NCI-H146 (cell line): ENCODE measurements around the gene NIPAL4.
A peak's percentile ranks its signal among the peaks of the same experiment; 100 is the strongest.

ENCODE experiments used
- DNase-seq: peaks from one replicate; lab custom pipeline; 2025; lab: John Stamatoyannopoulos, UW

NIPAL4 gene

GRCh38 chr5:157486221-157486681 is 26.2 kb downstream of the NIPAL4 start:
- DNase-seq, result no peak

GRCh38 chr5:157486861-157487260 is 26.8 kb downstream of the NIPAL4 start:
- no peak for DNase-seq

DNA sequence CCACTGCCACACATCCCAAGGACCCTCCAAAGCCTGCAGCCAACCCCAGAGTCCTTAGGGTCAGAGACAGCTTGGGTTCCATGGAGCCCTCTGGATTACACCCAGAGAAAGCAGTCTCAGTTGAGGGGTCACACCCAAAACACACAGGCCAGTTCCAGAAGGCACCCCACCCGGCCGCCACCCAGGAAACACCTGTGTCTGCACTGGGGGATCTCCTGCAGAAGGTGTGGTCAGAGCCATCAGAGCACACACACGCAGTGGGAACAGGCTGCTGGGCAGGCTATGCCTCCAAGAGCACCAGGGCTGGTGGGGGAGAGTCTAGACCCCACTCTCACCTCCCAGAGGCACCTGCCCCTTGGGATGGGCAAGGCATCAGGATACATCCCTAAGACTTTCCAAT is 27.3 kb downstream of the NIPAL4 start:
- DNase-seq, result no peak

- no peak for DNase-seq
Observed at GRCh38 chr5:157491471-157491995, 31.5 kb downstream of the NIPAL4 start.

DNA sequence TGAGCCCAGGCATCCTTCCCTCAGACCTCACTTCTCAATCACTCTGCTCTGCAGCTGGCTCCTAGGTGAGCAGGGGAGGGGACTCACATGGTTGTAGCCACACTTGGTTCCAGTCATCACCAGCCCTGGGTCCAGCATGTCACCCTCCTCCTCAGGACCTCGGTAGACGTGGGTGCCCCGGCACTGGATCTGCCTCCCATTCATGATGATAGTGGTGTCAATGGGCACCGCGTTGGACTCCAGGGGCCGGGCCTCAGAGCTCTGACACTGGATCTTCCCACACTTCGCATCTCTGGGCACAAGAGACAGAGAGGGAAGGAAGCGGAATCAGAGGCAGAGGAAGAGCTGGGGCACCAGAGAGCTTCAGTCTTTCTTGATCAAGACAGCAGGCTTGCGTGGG is 32.9 kb downstream of the NIPAL4 start:
- no peak for DNase-seq

DNA sequence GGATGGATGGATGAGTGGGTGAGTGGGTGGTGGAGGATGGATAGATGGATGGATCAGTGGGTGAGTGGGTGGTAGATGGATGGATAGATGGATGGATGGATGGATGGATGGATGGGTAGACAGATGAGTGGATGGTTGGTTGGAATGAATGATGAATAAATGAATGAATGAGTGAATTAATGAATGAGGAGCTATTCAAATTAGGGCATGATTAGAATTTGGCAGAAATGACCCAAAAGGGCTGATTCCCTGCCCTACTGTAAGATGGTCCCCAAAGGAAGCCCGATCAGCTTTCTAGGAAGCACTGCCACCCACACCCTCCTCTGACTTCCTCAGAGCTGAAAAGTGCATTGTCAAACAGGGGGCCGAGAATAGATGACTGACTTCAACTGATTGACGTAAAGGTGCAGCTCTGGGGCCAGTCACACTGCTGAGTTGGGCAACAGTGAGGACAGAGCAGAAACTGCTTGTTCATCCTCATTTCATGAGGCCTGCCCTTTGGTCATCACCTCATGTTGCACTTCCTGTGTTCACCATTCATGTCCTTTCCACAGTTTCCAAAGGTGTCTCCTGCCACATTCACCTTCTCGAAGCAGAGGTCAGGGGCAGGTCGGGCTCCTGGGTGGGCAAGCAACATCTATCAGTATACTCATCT is 34.3 kb downstream of the NIPAL4 start:
- no peak for DNase-seq

GRCh38 chr5:157496864-157497263 is 36.9 kb downstream of the NIPAL4 start:
- DNase-seq, result no peak

DNA sequence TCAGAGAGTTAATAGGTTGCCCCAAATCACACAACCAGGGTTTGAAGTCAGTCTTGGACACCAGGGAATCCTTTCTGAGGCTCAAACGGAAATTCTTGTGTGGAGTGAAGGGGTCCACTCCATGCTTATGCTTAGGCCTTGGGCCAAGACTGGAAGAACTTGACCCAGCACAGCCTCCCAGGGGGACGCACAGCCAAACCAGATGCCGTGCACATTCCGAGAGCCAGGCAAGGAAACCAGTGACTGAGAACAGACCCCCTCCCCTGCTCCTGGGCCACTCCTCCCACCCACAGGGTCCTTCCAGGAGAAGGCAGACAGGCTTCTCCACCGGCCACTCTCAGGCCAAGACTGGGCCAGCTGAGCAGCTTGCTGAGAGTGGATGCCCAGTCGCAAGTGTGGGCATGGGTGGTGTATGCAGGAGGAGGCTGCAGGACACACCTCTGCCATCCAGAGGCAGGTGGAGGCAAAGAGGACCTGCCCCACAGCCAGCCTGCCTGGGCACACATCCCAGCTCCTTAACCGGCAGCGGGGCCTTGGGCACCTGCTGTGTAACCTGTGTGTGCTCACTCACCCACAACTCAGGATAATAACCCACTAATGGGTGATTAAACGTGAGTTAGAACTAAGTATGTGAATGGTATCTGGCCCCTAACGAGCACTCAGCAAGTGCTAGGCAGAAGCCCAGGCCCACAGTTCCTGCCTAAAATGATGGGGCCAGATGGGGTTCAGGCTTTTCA is 38.0 kb downstream of the NIPAL4 start:
- DNase-seq, result peak; percentile 4

GRCh38 chr5:157502143-157502647 is 42.2 kb downstream of the NIPAL4 start:
- DNase-seq, result no peak

DNA sequence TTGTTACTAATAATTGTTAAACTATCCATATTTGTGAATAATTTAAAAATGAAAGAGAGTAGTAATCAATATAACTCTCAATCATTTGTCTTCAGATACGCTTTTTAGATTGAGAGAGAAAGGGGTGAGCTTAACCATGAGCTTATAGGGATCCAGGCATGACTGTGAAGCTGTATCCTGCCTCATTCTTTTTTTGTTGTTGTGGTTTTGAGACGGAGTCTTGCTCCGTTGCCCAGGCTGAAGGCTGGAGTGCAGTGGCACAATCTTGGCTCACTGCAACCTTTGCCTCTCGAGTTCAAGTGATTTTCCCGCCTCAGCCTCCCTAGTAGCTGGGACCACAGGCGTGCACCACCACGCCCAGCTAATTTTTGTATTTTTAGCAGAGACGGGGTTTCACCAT is 44.0 kb downstream of the NIPAL4 start:
- no peak for DNase-seq

- no peak for DNase-seq
Observed at GRCh38 chr5:157505496-157505895, 45.5 kb downstream of the NIPAL4 start.

DNA sequence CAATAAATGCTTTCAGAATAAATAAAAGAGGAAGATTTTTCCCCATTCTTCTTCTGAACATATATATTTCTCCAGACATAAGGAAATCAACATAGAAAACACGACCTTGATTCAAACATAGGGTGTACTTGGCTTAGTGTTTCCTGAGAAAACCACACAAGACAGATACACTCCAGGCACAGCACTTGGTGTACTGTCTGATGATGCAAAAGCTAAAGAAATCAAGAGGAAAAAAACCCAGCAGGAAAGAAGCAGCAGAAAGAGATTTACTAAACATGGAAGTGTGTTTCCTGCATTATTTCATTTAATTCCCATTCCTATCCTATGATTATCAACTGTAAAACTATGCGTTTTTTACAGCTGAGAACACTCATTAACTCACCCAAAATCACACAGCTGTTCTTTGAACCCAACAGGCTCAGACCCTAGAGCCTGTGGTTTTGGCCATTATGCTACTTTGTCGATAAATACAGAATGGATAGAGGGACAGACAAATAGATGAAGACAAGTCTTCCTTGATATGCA is 46.1 kb downstream of the NIPAL4 start:
- DNase-seq, result no peak

- no peak for DNase-seq
Observed at GRCh38 chr5:157506981-157507780, 47.2 kb downstream of the NIPAL4 start.

GRCh38 chr5:157509093-157509492 is 49.1 kb downstream of the NIPAL4 start:
- no peak for DNase-seq

- DNase-seq, result no peak
Observed at GRCh38 chr5:157509587-157509986, 49.6 kb downstream of the NIPAL4 start.

DNA sequence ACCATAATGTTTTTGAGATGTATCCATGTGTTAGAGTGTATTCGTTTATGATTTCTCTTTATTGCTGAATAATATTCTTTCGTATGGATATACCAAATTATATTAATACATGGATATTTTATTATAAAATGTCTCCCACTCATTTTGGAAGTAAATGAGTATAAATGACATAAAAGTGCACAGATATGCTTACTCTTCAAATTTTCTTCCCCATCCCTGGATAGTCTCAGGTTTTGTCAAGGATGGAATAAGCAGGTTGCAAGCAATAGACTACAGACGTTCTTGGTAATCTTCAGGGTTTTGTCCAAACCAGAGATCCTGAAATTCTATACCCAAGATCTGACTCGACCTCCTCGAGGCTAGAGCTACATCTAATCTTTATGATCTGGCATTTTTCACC is 50.7 kb downstream of the NIPAL4 start:
- DNase-seq, result no peak

DNA sequence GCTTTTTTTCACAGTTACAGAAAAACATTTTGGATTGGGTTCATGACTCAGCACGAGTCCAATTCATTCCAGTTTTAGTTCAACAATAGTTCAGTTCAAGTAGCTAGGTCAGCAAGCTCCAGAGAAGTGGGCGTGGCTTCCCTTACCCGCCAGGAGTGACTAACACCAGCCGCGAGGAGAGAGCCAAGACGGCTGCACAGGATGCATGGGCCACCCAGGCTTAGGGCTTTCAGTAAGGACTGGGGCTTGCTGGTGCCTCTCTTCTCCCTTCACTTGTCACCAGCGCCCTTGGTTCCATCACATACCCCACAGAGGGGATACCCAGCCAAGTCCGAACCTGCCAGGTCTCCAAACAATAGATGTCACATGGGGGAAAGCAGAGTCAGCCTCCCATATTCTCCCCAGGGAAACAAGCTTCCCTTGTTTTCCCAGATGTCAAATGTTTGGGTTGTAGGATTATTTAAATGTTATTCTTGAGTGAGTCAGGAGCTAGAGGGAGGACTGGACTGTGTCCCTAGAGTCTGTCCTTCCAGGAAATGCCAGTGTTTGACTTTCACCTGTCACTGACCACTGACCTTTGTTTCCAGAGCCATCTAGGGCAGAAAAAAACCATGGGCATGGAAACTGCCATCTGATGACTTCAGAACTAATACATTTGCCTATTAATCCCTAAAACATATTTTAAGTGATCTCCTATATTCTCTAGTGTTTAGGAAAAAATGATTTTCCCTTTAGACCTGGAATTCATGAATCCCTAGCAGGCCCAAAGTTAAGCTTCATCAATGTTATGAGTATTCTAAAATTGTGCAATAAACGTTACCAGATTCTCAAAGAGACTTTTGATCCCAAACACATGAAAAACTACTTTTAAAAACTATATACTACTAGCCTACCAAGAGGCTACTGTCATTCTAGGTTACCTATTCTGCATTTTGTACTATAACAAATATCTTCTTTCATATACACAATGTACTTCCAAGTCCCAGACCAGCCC is 51.9 kb downstream of the NIPAL4 start:
- no peak for DNase-seq

DNA sequence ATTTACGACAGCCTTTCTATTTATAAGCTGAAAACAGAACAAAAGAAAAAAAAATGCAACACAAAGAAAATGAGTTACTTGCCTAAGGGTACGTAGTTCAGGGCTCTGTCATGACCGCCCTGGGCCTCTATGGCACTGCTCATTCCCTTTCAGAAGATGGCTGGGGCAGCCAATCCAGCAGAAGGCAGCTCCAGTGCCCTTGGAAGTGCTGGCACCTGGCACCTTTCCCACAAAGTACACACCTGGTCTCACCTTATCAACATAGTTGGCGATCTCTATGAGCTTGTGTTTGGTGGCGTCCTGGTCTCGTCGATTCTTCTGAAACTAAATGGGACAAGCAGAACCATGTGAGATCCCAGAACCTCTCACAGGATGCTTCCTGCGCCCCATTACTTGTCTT is 53.2 kb downstream of the NIPAL4 start:
- no peak for DNase-seq

DNA sequence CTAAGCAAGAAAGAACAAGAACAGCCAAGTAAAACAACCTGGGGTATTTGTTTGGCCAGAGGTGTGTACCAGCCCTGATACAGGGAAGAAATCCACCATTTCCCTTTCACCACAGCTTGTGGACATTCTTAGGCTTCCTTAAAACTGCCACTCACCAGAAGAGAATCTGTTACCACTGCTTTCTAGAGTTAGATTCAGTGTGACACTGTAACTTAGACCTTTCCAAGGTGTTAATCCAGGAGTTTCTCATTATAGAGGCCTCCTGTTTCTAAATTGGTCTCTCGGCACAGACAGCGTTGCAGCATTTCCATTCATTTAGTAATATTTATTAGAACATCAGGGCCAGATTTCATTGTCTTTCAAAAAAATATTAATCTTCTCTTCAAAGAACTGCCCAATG is 55.0 kb downstream of the NIPAL4 start:
- DNase-seq, result no peak

GRCh38 chr5:157516006-157516405 is 56.0 kb downstream of the NIPAL4 start:
- no peak for DNase-seq
